ENCODE data around the gene STK32A.

GRCh38 chr5:147303251-147303650 is 68.4 kb downstream of the STK32A start:
- TF ChIP-seq, protein P1, sequence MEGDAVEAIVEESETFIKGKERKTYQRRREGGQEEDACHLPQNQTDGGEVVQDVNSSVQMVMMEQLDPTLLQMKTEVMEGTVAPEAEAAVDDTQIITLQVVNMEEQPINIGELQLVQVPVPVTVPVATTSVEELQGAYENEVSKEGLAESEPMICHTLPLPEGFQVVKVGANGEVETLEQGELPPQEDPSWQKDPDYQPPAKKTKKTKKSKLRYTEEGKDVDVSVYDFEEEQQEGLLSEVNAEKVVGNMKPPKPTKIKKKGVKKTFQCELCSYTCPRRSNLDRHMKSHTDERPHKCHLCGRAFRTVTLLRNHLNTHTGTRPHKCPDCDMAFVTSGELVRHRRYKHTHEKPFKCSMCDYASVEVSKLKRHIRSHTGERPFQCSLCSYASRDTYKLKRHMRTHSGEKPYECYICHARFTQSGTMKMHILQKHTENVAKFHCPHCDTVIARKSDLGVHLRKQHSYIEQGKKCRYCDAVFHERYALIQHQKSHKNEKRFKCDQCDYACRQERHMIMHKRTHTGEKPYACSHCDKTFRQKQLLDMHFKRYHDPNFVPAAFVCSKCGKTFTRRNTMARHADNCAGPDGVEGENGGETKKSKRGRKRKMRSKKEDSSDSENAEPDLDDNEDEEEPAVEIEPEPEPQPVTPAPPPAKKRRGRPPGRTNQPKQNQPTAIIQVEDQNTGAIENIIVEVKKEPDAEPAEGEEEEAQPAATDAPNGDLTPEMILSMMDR (conservative IDR thresholded peaks at IDR 0.05; ENCODE audit: low read depth, low read length), result no peak
- TF ChIP-seq EZH2 (IDR thresholded peaks at IDR 0.05; ENCODE audit: low read length, unreplicated experiment) (no peak), EZH2phosphoT487 (IDR thresholded peaks at IDR 0.05; ENCODE audit: borderline replicate concordance, low read length) (no peak)
